Hematopoietic multipotent progenitor cell treated with erythropoietin and hydrocortisone succinate and interleukin-3 and kit ligand, for 17 days (in vitro differentiated cells): ENCODE data around the gene IL11.
A peak's percentile ranks its signal among the peaks of the same experiment; 100 is the strongest.

Experiments
- DNase-seq: peaks from one replicate; pipeline ENCODE4 v3.0.0-alpha.2; 2015; ENCODE audit warnings: low spot score

Gene IL11

GRCh38 chr19:55372316-55373081 lies 2.2 kb upstream of the IL11 start:
- no peak for DNase-seq

- no peak for DNase-seq
Observed at GRCh38 chr19:55369653-55370304, 484 bp downstream of the IL11 start.

DNA sequence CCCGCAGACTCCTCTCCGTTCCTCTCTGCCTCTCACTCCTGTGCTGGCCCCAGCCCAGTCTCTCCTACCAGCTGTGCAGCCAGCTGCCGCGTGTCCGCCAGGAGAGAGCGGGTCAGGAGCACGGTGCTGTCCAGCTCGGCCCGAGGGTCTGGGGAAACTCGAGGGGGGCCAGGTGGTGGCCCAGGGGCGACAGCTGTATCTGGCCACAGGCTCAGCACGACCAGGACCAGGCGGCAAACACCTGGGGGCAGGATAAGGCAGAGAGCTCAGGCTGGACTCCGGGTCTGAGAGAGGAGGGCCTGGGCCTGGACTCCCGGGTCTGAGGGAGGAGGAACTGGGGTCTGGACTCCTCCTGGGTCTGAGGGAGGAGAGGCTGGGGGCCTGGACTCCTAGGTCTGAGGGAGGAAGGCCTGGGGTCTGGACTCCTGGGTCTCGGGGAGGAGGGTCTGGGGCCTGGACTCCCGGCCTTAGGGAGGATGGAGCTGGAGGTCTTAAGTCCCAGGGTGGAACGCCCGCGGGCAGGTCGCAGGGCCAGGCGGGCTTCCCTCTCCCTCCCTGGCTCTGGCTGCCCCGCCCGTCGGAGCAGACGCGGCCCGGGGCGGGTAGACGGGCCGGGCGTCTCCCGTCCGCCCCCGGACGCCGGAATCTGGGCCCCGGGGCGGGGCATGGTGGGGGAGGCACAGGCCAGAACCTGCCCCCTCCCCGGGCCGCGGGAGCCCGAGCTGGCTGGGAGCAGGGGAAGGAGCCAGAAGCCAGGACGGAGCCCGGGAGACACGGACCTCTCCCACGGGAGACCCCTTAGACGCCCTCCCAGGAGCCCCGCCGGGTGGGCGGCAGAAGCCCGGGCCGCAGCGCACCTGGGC lies 1.3 kb downstream of the IL11 start:
- no peak for DNase-seq

- DNase-seq, result no peak
Observed at GRCh38 chr19:55368106-55368505, 2.2 kb downstream of the IL11 start.

DNA sequence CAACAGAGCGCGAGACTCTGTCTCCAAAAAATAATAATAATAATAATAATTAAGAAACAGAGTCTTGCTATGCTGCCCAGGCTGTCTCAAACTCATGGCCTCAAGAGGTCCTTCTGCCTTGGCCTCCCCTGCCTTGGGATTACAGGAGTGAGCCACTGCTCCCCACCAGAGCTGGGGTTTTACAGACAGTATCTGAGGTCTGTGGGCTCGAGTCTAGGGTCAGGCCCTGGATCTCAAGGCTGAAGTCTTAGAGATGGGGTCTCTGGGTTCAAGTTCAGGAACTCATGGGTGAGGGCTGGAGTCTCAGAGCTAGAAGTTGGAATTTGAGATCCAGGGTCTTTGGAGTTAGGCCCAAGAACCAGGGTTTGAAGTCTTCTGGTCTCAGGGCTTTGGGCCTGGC lies 3.5 kb downstream of the IL11 start:
- DNase-seq, result no peak

DNA sequence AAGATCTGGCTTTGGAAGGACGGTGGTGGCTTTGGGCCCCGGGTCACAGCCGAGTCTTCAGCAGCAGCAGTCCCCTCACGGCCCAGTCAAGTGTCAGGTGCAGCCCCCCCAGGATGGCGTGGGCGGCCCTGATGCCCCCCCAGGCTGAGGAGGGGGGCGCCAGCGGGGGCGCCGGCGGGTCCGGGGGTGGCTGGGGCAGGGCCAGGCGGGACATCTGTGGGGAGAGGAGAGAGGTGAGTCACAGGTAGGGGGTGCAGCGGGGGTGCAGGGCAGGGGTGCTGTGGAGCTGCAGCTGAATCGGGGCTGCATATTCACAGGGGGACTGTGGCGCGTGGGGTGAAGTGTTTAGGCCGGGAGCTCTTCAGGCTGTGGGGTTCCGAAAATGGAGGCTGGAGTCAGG lies 4.3 kb downstream of the IL11 start:
- DNase-seq, result no peak

DNA sequence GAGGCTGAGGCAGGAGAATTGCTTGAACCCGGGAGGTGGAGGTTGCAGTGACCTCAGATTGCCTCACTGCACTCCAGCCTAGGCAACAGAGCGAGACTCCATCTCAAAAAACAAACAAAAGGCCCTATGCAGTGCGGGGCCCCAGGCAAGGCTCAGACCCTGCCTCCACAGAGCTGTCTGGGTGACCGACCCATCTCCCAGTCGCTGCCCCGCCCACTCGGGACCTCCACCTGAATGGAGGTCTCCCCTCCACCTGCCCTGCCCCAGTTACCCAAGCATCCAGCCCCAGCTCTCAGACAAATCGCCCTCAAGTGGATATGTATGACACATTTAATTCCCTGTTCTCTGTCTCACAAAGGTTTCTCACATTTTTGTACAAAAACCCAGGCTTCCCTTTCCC lies 5.0 kb downstream of the IL11 start:
- DNase-seq, result no peak

- no peak for DNase-seq
Observed at GRCh38 chr19:55362990-55363716, 7.1 kb downstream of the IL11 start, which contains the start of gene GARIN5B. GARIN5B (minus strand) TSS chr19:55363260; CDS start chr19:55363066, 194 bp downstream.

- no peak for DNase-seq
Observed at GRCh38 chr19:55362174-55362989, 7.9 kb downstream of the IL11 start.

DNA sequence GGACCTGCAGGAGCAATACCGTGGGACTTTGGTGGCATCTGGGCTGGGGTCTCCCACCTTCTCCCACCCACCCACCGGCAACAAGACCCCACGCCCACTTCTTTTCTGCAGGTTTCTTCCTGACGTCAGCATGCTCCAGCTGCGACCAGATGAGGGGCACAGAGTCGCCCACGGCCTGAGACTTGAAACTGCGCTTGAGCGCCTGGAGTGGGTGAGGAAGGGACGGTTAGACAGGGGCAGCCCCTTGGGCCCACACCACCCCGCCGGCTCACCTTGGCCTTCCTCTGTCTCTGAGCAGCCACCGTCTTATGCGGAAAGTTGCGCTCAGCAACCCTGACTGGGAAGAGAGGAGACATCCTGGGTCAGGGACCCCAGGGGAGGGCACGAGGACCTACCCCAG lies 9.4 kb downstream of the IL11 start:
- DNase-seq, result no peak

DNA sequence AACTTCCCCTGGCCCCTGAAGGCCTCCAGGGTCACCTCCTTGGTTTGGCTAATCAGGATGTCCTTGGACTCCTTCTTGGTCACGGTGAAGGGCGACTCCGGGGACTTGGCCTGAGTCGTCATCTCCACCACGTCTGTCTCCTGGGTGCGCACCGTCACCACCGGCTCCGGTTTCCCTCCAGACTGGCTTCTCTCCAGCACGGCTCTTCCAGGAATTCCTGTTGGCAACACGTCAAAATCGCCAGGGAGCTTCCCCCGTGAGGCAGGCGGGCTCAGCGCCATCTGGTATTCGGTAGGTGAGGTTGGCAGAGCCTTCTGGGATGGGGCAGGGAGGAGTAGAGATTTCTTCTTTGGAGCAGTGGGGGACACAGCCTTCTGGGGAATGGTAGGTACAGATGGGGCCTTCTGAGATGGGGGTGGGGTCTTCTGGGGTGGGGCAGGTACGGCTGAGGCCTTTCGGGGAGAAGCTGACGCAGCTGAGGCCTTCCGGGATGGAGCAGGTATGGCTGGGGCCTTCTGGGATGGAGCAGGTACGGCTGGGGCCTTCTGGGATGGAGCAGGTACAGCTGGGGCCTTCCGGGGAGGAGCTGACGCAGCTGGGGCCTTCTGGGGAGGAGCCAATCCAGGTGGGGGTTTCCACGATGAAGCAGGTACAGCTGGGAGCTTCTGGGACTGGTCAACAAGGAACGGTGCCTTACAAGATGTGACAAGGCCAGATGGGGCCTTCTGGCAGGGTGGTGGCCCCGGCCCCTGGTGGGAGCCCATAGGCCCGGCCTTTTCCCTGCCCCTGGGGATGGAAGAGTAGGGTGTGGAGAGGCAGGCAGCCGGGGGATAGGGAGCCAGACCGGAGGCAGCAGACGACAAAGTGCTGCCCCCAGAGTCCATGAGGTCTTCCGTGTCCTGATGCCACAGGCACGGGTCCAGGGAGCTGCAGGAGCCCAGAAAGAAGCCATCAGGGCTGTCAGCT lies 11.0 kb downstream of the IL11 start:
- DNase-seq, result no peak

GRCh38 chr19:55358493-55358892 lies 11.8 kb downstream of the IL11 start:
- DNase-seq, result no peak

GRCh38 chr19:55355213-55355821 lies 14.9 kb downstream of the IL11 start:
- no peak for DNase-seq

DNA sequence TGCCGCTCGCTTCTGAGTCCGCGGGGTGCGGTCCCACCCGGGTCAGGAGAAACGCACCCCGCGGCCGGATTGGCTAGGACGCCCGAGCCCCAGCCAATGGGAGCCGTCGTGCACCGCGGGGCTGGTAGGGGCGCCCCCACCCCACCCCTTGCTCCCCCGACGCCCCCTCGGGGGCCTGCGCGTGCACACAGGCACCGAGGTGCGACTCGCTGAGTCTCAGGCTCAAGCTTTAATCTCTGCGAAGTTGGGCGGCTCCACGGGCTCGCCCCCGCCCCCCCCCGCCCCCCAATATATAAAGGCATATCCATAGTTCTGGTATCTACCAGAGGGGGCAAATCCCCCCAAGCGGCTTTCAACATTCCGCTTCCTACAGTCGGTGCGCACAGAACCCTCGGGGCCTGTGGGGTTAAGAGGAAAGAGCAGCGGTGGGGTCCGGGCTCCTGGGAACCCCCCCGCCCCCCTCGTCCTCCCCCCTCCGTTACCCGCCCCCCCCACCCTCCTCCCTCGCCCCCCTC lies 15.5 kb downstream of the IL11 start, which contains the start of gene COX6B2:
Gene COX6B2, minus strand, starts transcription at position 22 of the 515 bp plus-strand sequence. CDS start 198 bp downstream, outside the sequence.
- DNase-seq, result peak; percentile 54

GRCh38 chr19:55353803-55354697 lies 16.2 kb downstream of the IL11 start:
- peak; percentile 65 for DNase-seq

DNA sequence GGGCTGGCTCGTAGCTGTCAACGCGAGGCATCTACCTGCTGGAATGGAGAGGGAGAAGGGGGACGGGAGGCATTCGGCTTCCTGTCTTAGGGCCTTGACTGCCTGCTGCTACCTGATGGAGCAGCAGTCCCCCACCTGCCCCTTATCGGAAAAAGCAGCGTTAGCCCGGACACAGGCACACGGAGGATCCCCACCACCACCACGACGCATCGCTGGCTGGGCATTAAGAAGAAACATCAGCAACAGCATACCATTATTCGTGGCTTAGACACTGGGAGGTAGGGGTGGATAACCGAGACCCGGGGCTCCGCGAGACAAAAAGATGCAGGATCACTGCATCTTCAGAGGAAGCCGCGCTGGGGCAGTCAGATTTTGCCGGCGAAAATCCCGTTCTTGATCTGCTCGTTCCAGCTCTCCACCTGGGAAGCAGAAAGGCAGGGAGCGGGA lies 16.9 kb downstream of the IL11 start:
- no peak for DNase-seq

GRCh38 chr19:55352549-55353145 lies 17.6 kb downstream of the IL11 start:
- DNase-seq, result no peak

- DNase-seq, result no peak
Observed at GRCh38 chr19:55352040-55352439, 18.2 kb downstream of the IL11 start.
